Activated T-cell treated with anti-CD3 and anti-CD28 coated beads, Interleukin-2, amount 50 U/mL, for 4 hours (primary cell): Measurements from ENCODE around the gene RNF7. TPM values are rescaled to one million over a fixed set of nuclear protein-coding genes. Genes with fewer than 3 reads are reported as not detected.

ENCODE experiments used
- total RNA-seq, 3 donors: library from RNA; stranded (reverse); gene quantifications; one replicate each; pipeline ENCODE4 v1.2.1, GENCODE V29; 2021

Gene RNF7
- total RNA-seq, 3 donors from 2014 or later, result 73.1 to 78.1 (median 73.6) TPM

Other genes with a start within 250 kb of the RNF7 start
- gene GRK7, start 25.1 kb downstream of the RNF7 start, total RNA-seq, result not detected
- gene ATP1B3, start 138.3 kb downstream of the RNF7 start, total RNA-seq, result 100 to 1,000 TPM; 219 to 266 (median 227) TPM